ENCODE data around the gene RAD51B.

GRCh38 chr14:67831113-67831512 is 11.5 kb downstream of the RAD51B start:
- no peak for TF ChIP-seq CTCF (tag by site-specific recombination; IDR thresholded peaks at IDR 0.05)
- TF ChIP-seq REST (tag by site-specific recombination; IDR thresholded peaks at IDR 0.05), result no peak
- TF ChIP-seq ZNF274 (IDR thresholded peaks at IDR 0.05; ENCODE audit: low read length), result no peak
- TF ChIP-seq ZNF274 (tag by site-specific recombination; IDR thresholded peaks at IDR 0.05; ENCODE audit: borderline replicate concordance), result no peak
- TF ChIP-seq YY1 (tag by site-specific recombination; IDR thresholded peaks at IDR 0.05), result no peak
- TF ChIP-seq INSM2 (tag by site-specific recombination; IDR thresholded peaks at IDR 0.05), result no peak
- TF ChIP-seq ZNF449 (tag by site-specific recombination; IDR thresholded peaks at IDR 0.05), result no peak

Measured in HEK293 (cell line).